OCI-LY7 (cell line): ENCODE data around the gene MPDZ. TPM values are rescaled to one million over a fixed set of nuclear protein-coding genes. Genes with fewer than 3 reads are reported as not detected.

Experiments used
- BruUV-seq: library from RNA; stranded (reverse); fragments of 400-500 nt; replicated peaks from 2 replicates; lab custom pipeline; 2021; lab: Mats Ljungman, UMichigan
- CTCF ChIA-PET: fragments of 300-600 bp; sonication (Branson Sonifier 250); formaldehyde crosslinking; loops from one replicate; lab custom pipeline; 2022; ENCODE audit warnings: antibody characterized with exemption; ENCODE audit not compliant: unreplicated experiment; lab: Charles Lee
- POLR2A ChIA-PET: fragments of 300-600 bp; sonication (Branson Sonifier 250); formaldehyde crosslinking; loops from one replicate; lab custom pipeline; 2022; ENCODE audit warnings: antibody characterized with exemption; lab: Charles Lee
- DNase-seq: peaks from one replicate; pipeline ENCODE4 v3.0.0-alpha.2; 2015; ENCODE audit warnings: low spot score
- H2AFZ ChIP-seq: fragments of 200-600 bp; sonication (generic), shearing (Covaris generic); 2 replicates; pipeline ENCODE4 v1.6.1; 2014; ENCODE audit warnings: mild to moderate bottlenecking, antibody characterized with exemption, low read length, moderate library complexity
- H3K27ac ChIP-seq: fragments of 200-600 bp; sonication (generic); 2 replicates; pipeline ENCODE4 v1.5.1; 2014; ENCODE audit warnings: mixed run types, low read depth, mild to moderate bottlenecking, moderate library complexity, low read length, inconsistent platforms; ENCODE audit not compliant: poor library complexity, severe bottlenecking
- H3K36me3 ChIP-seq: fragments of 200-600 bp; sonication (generic); 2 replicates; pipeline ENCODE4 v1.6.1; 2014; ENCODE audit warnings: mild to moderate bottlenecking, antibody characterized with exemption, low read length, moderate library complexity, mixed read lengths; ENCODE audit not compliant: insufficient read depth
- H3K4me1 ChIP-seq: fragments of 200-600 bp; sonication (generic); 2 replicates; pipeline ENCODE4 v1.5.1; 2014; ENCODE audit warnings: mild to moderate bottlenecking, low read length; ENCODE audit not compliant: insufficient read depth, poor library complexity, severe bottlenecking
- H3K4me2 ChIP-seq: fragments of 200-600 bp; sonication (generic); 2 replicates; pipeline ENCODE4 v1.6.1; 2014; ENCODE audit warnings: mild to moderate bottlenecking, low read length
- H3K4me3 ChIP-seq: fragments of 200-600 bp; sonication (generic); 2 replicates; pipeline ENCODE4 v1.5.1; 2014; ENCODE audit warnings: mild to moderate bottlenecking, low read depth, low read length; ENCODE audit not compliant: poor library complexity, severe bottlenecking
- H3K79me2 ChIP-seq: fragments of 200-600 bp; sonication (generic); 2 replicates; pipeline ENCODE4 v1.6.1; 2016; ENCODE audit warnings: low read depth, mild to moderate bottlenecking, low read length, moderate library complexity, mixed read lengths; ENCODE audit not compliant: insufficient read depth
- H3K9me2 ChIP-seq: fragments of 200-600 bp; sonication (generic); 2 replicates; pipeline ENCODE4 v1.6.1; 2016; ENCODE audit warnings: mild to moderate bottlenecking, low read length, mixed read lengths; ENCODE audit not compliant: insufficient read depth
- H3K9me3 ChIP-seq: fragments of 200-600 bp; sonication (generic); 2 replicates; pipeline ENCODE4 v1.6.1; 2014; ENCODE audit warnings: mild to moderate bottlenecking, mixed run types, low read length, mixed read lengths
- H4K20me1 ChIP-seq: fragments of 200-600 bp; sonication (generic); 2 replicates; pipeline ENCODE4 v1.6.1; 2014; ENCODE audit warnings: mild to moderate bottlenecking, antibody characterized with exemption, low read length, moderate library complexity, mixed read lengths; ENCODE audit not compliant: insufficient read depth
- CTCF ChIP-seq: fragments of 200-600 bp; sonication (generic); conservative IDR thresholded peaks from 2 replicates; pipeline ENCODE4 v1.5.1; 2014; ENCODE audit warnings: mild to moderate bottlenecking, antibody characterized with exemption, low read length, moderate library complexity, mixed read lengths
- EZH2phosphoT487 ChIP-seq: fragments of 200-600 bp; sonication (generic); IDR thresholded peaks from 2 replicates; pipeline ENCODE4 v1.6.1; 2018; ENCODE audit warnings: low read depth, borderline replicate concordance, mild to moderate bottlenecking, mixed run types, antibody characterized with exemption, low read length, moderate library complexity, mixed read lengths
- intact Hi-C: fragments of 100-400 bp; cut with micrococcal nuclease; formaldehyde crosslinking; loops from one replicate; pipeline ENCODE4 v1.10.0; 2022; ENCODE audit not compliant: unreplicated experiment
- total RNA-seq, 2 experiments: library from RNA; depleted of rRNA in 1 of 2; stranded (reverse); fragments of >200 nt in 1 of 2; shearing (Covaris generic) in 1 of 2; gene quantifications; 2 replicates each; pipeline ENCODE4 v1.2.3, GENCODE V29; 2014 to 2022

Gene MPDZ
- total RNA-seq, 2 experiments from 2014 or later: not detected

GRCh38 chr9:13291718-13292117, 12.2 kb upstream of the MPDZ start:
- TF ChIP-seq CTCF: no peak
- TF ChIP-seq EZH2phosphoT487: no peak
- Histone ChIP-seq H3K4me1 (no peaks in the 10 kb centered on the region), H3K9me2 (no peaks in the 10 kb centered on the region), H3K36me3 (no peaks in the 10 kb centered on the region), H3K9me3 (no peaks in the 10 kb centered on the region), H3K4me3 (no peak overlapping the region), H3K79me2 (no peaks in the 10 kb centered on the region), H2AFZ (no peak overlapping the region), H4K20me1 (no peaks in the 10 kb centered on the region), H3K27ac (no peak overlapping the region), H3K4me2 (no peak overlapping the region)
- intact Hi-C loops: no loop called here
- DNase-seq: no peak
- no TSS peak for BruUV-seq
- POLR2A ChIA-PET: interaction anchor here (0.7 kb wide), 1 partner anchor 665 kb away, joined by 4 read pairs; no protein-coding TSS in a partner anchor
- CTCF ChIA-PET: no interaction called here

- ChIA-PET POLR2A (interaction anchor here (0.8 to 1.2 kb wide), 2 partner anchors 10 to 15 kb away, joined by 3 to 4 read pairs; no protein-coding TSS in a partner anchor), CTCF (no interaction called here)
- no peak overlapping the region for H3K27ac ChIP-seq
- TF ChIP-seq CTCF (no peak), EZH2phosphoT487 (no peak)
- H2AFZ ChIP-seq: no peak overlapping the region
- H3K9me2 ChIP-seq: no peaks in the 10 kb centered on the region
- H3K4me2 ChIP-seq: no peak overlapping the region
- BruUV-seq: no TSS peak
- H3K4me1 ChIP-seq: no peaks in the 10 kb centered on the region
- H3K9me3 ChIP-seq: no peaks in the 10 kb centered on the region
- no peak for DNase-seq
- intact Hi-C loops: no loop called here
- no peaks in the 10 kb centered on the region for H3K36me3 ChIP-seq
- H4K20me1 ChIP-seq: no peaks in the 10 kb centered on the region
- no peak overlapping the region for H3K4me3 ChIP-seq
- H3K79me2 ChIP-seq: no peaks in the 10 kb centered on the region
Measured at GRCh38 chr9:13284011-13284410, 4.5 kb upstream of the MPDZ start.

DNA sequence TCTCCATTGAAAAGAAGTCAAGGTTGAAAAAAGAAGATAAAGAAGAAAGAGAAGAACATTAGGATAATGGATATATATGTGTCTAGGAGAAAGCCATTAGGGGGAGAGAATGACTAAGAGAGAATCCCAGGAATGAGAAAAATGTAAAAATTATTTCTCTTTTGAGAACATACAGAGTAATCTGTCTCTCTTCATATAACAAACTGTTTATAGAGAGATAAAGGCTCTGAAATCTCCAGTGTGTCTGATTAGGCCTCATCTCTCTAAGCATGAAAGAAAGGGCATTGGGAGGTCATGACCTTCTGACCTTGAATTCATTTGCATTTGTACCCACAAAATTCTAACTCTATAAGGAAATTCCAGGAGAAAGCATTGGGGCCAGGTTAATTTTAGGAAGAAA, 3.5 kb upstream of the MPDZ start:
- Histone ChIP-seq H3K79me2 (no peaks in the 10 kb centered on the region), H4K20me1 (no peaks in the 10 kb centered on the region), H3K4me1 (no peaks in the 10 kb centered on the region), H3K9me2 (no peaks in the 10 kb centered on the region), H3K9me3 (no peaks in the 10 kb centered on the region), H3K4me2 (no peak overlapping the region), H3K36me3 (no peaks in the 10 kb centered on the region), H3K4me3 (no peak overlapping the region), H2AFZ (no peak overlapping the region), H3K27ac (no peak overlapping the region)
- POLR2A ChIA-PET: interaction anchor here (1.2 kb wide), 1 partner anchor 16 kb away, joined by 4 read pairs; no protein-coding TSS in a partner anchor
- TF ChIP-seq CTCF: no peak
- no peak for TF ChIP-seq EZH2phosphoT487
- intact Hi-C loops: no loop called here
- DNase-seq: no peak
- CTCF ChIA-PET: no interaction called here
- BruUV-seq: no TSS peak
